MCF 10A (cell line): Measurements from ENCODE around the gene HSPA1L. TPM values are rescaled to one million over a fixed set of nuclear protein-coding genes. Genes with fewer than 3 reads are reported as not detected.

Experiments used
- BruUV-seq: library from RNA; stranded (reverse); fragments of 400-500 nt; replicated peaks from 2 replicates; lab custom pipeline; 2021; lab: Mats Ljungman, UMichigan
- CTCF ChIA-PET: fragments of 300-600 bp; sonication (Branson Sonifier 250); formaldehyde crosslinking; extraction: SDS; loops from one replicate; lab custom pipeline; 2021; ENCODE audit warnings: antibody characterized with exemption, inconsistent platforms; lab: Yijun Ruan, JAX
- POLR2A ChIA-PET: fragments of 300-600, 350-650 bp; sonication (Branson Sonifier 250); formaldehyde crosslinking; extraction: SDS; loops from one replicate; lab custom pipeline; 2020; ENCODE audit warnings: antibody characterized with exemption, inconsistent platforms; lab: Yijun Ruan, JAX
- DNase-seq: peaks from one replicate; pipeline ENCODE4 v3.0.0-alpha.2; 2018; ENCODE audit not compliant: unreplicated experiment
- H3K27ac Mint-ChIP-seq: one replicate; pipeline ENCODE4 v1.8.0; 2022; ENCODE audit warnings: mild to moderate bottlenecking, low read depth, mixed read lengths; ENCODE audit not compliant: unreplicated experiment
- H3K27me3 Mint-ChIP-seq: one replicate; pipeline ENCODE4 v1.8.0; 2022; ENCODE audit warnings: mixed read lengths; ENCODE audit not compliant: insufficient read depth, unreplicated experiment
- H3K36me3 Mint-ChIP-seq: one replicate; pipeline ENCODE4 v1.8.0; 2022; ENCODE audit warnings: mild to moderate bottlenecking, moderate library complexity, mixed read lengths; ENCODE audit not compliant: insufficient read depth, unreplicated experiment
- H3K4me1 Mint-ChIP-seq: one replicate; pipeline ENCODE4 v1.8.0; 2022; ENCODE audit warnings: mixed read lengths; ENCODE audit not compliant: insufficient read depth, unreplicated experiment
- H3K4me3 Mint-ChIP-seq: one replicate; pipeline ENCODE4 v1.8.0; 2022; ENCODE audit warnings: mild to moderate bottlenecking, moderate library complexity, mixed read lengths; ENCODE audit not compliant: unreplicated experiment
- H3K9me3 Mint-ChIP-seq: one replicate; pipeline ENCODE4 v1.8.0; 2022; ENCODE audit warnings: mixed read lengths; ENCODE audit not compliant: unreplicated experiment
- intact Hi-C: fragments of 100-400 bp; cut with micrococcal nuclease; formaldehyde crosslinking; loops from 2 replicates; pipeline ENCODE4 v1.14.1; 2022
- total RNA-seq: library from RNA; stranded (reverse); gene quantifications from 2 replicates; pipeline ENCODE4 v1.2.3, GENCODE V29; 2022
- TF ChIP-seq, protein P1 (sequence below): fragments of 200-600 bp; IDR thresholded peaks from one replicate; pipeline ENCODE4 v1.8.0; 2022; ENCODE audit warnings: antibody characterized with exemption, mild to moderate bottlenecking; ENCODE audit not compliant: unreplicated experiment

The HSPA1L gene
- total RNA-seq, 1 experiment from 2014 or later, result 0.35 TPM

DNA sequence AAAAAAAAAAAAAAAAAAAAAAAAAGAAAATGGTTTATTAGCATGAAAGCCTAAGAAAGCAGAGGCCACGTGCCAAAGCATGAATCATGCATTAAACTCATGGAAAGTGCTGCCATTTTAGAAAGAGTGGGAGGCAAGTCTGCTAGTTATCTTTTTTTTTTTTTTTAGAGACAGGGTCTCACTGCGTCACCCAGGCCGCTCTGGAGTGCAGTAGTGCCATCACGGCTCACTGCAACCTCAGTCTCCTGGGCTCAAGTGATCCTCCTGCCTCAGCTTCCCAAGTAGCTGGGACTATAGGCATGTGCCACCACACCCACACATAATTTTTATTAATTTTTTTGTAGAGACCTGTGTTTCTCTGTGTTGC lies 43.1 kb downstream of the HSPA1L start:
- Mint-ChIP-seq H3K27me3 (no peaks in the 10 kb centered on the region), H3K4me3 (no peak overlapping the region), H3K9me3 (no peaks in the 10 kb centered on the region), H3K36me3 (peaks cover 2% of the 10 kb centered on the region), H3K27ac (no peak overlapping the region), H3K4me1 (peaks cover 17% of the 10 kb centered on the region)
- intact Hi-C loops, result loop anchor here (10.0 kb wide), 1 partner anchor 227 kb away; the partner anchor contains the start of genes ATP6V1G2, DDX39B and NFKBIL1
- POLR2A ChIA-PET, result interaction anchor here (1.0 to 1.5 kb wide), 4 partner anchors 22 to 55 kb away, joined by 3 to 6 read pairs (median 4); partner anchors contain the start of genes CLIC1, HSPA1A, HSPA1B and HSPA1L
- CTCF ChIA-PET, result interaction anchor here (0.6 to 2.0 kb wide), 6 partner anchors 11 to 186 kb away, joined by 3 to 8 read pairs (median 4); no protein-coding TSS in a partner anchor
- TF ChIP-seq, protein P1, sequence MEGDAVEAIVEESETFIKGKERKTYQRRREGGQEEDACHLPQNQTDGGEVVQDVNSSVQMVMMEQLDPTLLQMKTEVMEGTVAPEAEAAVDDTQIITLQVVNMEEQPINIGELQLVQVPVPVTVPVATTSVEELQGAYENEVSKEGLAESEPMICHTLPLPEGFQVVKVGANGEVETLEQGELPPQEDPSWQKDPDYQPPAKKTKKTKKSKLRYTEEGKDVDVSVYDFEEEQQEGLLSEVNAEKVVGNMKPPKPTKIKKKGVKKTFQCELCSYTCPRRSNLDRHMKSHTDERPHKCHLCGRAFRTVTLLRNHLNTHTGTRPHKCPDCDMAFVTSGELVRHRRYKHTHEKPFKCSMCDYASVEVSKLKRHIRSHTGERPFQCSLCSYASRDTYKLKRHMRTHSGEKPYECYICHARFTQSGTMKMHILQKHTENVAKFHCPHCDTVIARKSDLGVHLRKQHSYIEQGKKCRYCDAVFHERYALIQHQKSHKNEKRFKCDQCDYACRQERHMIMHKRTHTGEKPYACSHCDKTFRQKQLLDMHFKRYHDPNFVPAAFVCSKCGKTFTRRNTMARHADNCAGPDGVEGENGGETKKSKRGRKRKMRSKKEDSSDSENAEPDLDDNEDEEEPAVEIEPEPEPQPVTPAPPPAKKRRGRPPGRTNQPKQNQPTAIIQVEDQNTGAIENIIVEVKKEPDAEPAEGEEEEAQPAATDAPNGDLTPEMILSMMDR, result no peak
- DNase-seq, result no peak
- BruUV-seq, result no TSS peak

DNA sequence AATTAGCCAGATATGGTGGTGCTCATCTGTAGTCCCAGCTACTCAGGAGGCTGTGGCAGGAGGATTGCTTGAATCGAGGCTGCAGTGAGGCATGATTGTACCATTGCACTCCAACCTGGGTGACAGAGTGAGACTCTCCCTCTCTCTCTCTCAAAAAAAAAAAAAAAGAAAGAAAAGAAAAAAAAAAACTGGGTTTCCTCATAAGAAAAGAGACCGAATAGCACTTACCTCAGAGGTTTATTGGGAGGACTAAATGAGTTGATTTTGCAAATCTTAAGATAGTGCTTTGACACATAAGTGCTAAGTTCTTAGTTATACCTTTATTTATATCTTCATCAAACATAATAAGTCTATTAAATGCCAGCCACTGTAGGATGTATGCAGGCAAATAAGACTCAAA lies 44.2 kb downstream of the HSPA1L start:
- TF ChIP-seq, protein P1, result no peak
- POLR2A ChIA-PET, result interaction anchor here (0.6 to 1.3 kb wide), 5 partner anchors 18 to 39 kb away, joined by 3 to 4 read pairs (median 3); partner anchors contain the start of gene CLIC1
- intact Hi-C loops, result loop anchor here (10.0 kb wide), 1 partner anchor 226 kb away; the partner anchor contains the start of genes ATP6V1G2, DDX39B and NFKBIL1
- H3K27ac Mint-ChIP-seq, result no peak overlapping the region
- H3K27me3 Mint-ChIP-seq, result no peaks in the 10 kb centered on the region
- peaks cover 14% of the 10 kb centered on the region for H3K4me1 Mint-ChIP-seq
- H3K9me3 Mint-ChIP-seq, result no peaks in the 10 kb centered on the region
- no peak overlapping the region for H3K4me3 Mint-ChIP-seq
- no peak for DNase-seq
- CTCF ChIA-PET, result interaction anchor here (0.9 to 2.2 kb wide), 9 partner anchors 8 to 120 kb away, joined by 3 to 15 read pairs (median 8); partner anchors contain the start of gene LY6G5C
- BruUV-seq, result no TSS peak
- H3K36me3 Mint-ChIP-seq, result no peaks in the 10 kb centered on the region

DNA sequence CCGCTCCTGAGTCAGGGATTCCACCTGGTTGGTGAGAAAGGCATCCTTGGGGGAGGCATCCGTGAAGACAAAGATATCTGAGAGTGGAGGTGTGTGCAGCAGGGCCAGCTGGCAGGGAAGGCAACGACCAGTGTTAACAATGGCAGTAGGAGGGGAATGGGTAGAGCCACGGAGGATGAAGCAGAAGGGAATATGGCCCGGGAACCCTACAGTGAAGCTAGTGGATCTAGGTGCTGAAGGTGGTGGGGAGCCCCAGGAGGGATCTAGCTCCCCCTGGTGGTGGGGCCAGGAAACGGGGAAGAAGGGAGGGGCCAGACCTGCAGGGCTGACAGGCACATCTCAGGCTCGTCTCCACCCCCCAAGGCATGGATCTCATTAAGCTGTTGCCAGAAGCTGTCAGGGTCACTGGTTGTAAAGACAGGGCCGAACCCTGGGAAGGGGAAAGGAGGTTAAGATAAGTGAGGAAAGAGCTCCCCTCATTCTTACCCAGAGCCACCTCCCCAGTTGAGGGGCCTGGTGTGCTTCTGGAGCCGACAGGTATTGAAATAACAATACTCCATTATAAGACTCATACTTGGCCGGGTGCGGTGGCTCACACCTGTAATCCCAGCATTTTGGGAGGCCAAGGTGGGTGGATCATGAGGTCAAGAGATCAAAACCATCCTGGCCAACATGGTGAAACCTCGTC lies 45.3 kb downstream of the HSPA1L start:
- POLR2A ChIA-PET, result interaction anchor here (0.6 to 1.2 kb wide), 5 partner anchors 33 to 1091 kb away, joined by 3 read pairs; partner anchors contain the start of genes C6orf47 and CLIC1
- H3K27me3 Mint-ChIP-seq, result no peaks in the 10 kb centered on the region
- H3K9me3 Mint-ChIP-seq, result no peaks in the 10 kb centered on the region
- CTCF ChIA-PET, result interaction anchor here (0.6 to 2.2 kb wide), 30 partner anchors 9 to 1554 kb away, joined by 3 to 19 read pairs (median 4); partner anchors contain the start of genes CLIC1, LY6G5C, MPIG6B and SKIC2
- H3K4me1 Mint-ChIP-seq, result peaks cover 5% of the 10 kb centered on the region
- TF ChIP-seq, protein P1, result peak; percentile 65
- H3K4me3 Mint-ChIP-seq, result no peak overlapping the region
- no peak overlapping the region for H3K27ac Mint-ChIP-seq
- intact Hi-C loops, result loop anchor here (1.0 to 10.0 kb wide), 3 partner anchors 41 to 225 kb away; partner anchors contain the start of genes ATP6V1G2, DDAH2, DDX39B and LY6G5C
- no peaks in the 10 kb centered on the region for H3K36me3 Mint-ChIP-seq
- BruUV-seq, result no TSS peak
- peak; percentile 74 for DNase-seq
